HepG2 (cell line): ENCODE data around the gene BMI1. TPM values are rescaled to one million over a fixed set of nuclear protein-coding genes. Genes with fewer than 3 reads are reported as not detected.

ENCODE experiments used
- GTF2F1 ChIP-seq: fragments of 150-350 bp; IDR thresholded peaks from 2 replicates; pipeline ENCODE4 v1.6.1; 2014; ENCODE audit warnings: low read length
- KDM1A ChIP-seq: IDR thresholded peaks from 2 replicates; pipeline ENCODE4 v1.6.1; 2016; ENCODE audit warnings: missing compliant biosample characterization
- MIXL1 ChIP-seq: IDR thresholded peaks from 2 replicates; pipeline ENCODE4 v1.6.1; 2016
- PHF8 ChIP-seq: sonication (generic); formaldehyde crosslinking; IDR thresholded peaks from 2 replicates; pipeline ENCODE4 v1.5.0; 2020; ENCODE audit warnings: missing genetic modification reagents
- REXO4 ChIP-seq: sonication (generic); formaldehyde crosslinking; IDR thresholded peaks from 2 replicates; pipeline ENCODE4 v1.8.0; 2022; ENCODE audit warnings: missing genetic modification reagents, mild to moderate bottlenecking, borderline replicate concordance
- ZC3H4 ChIP-seq: sonication (generic); formaldehyde crosslinking; IDR thresholded peaks from 2 replicates; pipeline ENCODE4 v1.4.0; 2020; ENCODE audit warnings: missing genetic modification reagents, borderline replicate concordance
- ZNF484 ChIP-seq: sonication (generic); formaldehyde crosslinking; IDR thresholded peaks from 2 replicates; pipeline ENCODE4 v1.5.1; 2020; ENCODE audit warnings: mild to moderate bottlenecking, low read depth, missing genetic modification reagents, borderline replicate concordance
- ZNF550 ChIP-seq: sonication (generic); formaldehyde crosslinking; IDR thresholded peaks from 2 replicates; pipeline ENCODE4 v1.4.0; 2020; ENCODE audit warnings: mild to moderate bottlenecking, missing genetic modification reagents, borderline replicate concordance
- ZNF713 ChIP-seq: sonication (generic); formaldehyde crosslinking; IDR thresholded peaks from 2 replicates; pipeline ENCODE4 v1.4.0; 2020; ENCODE audit warnings: mild to moderate bottlenecking, missing genetic modification reagents
- polyA plus RNA-seq, 8 experiments: library from polyadenylated mRNA; depleted of rRNA in 3 of 8; stranded (reverse) in 7 of 8; unstranded in 1 of 8; fragments of >200 nt; fragmentation: Illumina TruSeq in 4 of 8; extraction: Trizol in 4 of 8; gene quantifications; 2 replicates each; pipeline versions ENCODE4 v1.2.1 to v1.2.3, GENCODE V29; 2011 to 2016; ENCODE audit warnings: low read depth in 4 of 8, missing spikeins in 1 of 8, mixed read lengths in 1 of 8; ENCODE audit not compliant: insufficient read depth in 1 of 8
- total RNA-seq, 5 experiments: library from RNA; depleted of rRNA; stranded (reverse); fragments of >200 nt; fragmentation: Illumina TruSeq; extraction: Trizol; gene quantifications; 2 replicates each; pipeline ENCODE4 v1.2.3, GENCODE V29; 2016; ENCODE audit warnings: low read depth in 1 of 5
- TF ChIP-seq, protein P1 (sequence below), 2 experiments: sonication (generic) in 1 of 2; formaldehyde crosslinking in 1 of 2; IDR thresholded peaks; 2 replicates each; pipeline versions ENCODE4 v1.5.1 to v1.6.1; 2011 to 2020; ENCODE audit warnings: borderline replicate concordance in 1 of 2, low read depth in 1 of 2, low read length in 1 of 2, mild to moderate bottlenecking in 1 of 2, missing genetic modification reagents in 1 of 2, moderate library complexity in 1 of 2
- TF ChIP-seq, protein P2 (sequence below): sonication (generic); formaldehyde crosslinking; conservative IDR thresholded peaks from 2 replicates; pipeline ENCODE4 v1.8.0; 2022; ENCODE audit warnings: low read depth, missing genetic modification reagents
- TF ChIP-seq, protein P3 (sequence below): sonication (generic); formaldehyde crosslinking; IDR thresholded peaks from 2 replicates; pipeline ENCODE4 v1.5.1; 2020; ENCODE audit warnings: mild to moderate bottlenecking, missing genetic modification reagents, borderline replicate concordance
- TF ChIP-seq, protein P4 (sequence below): sonication (generic); formaldehyde crosslinking; IDR thresholded peaks from 2 replicates; pipeline ENCODE4 v1.4.0; 2020; ENCODE audit warnings: missing genetic modification reagents
- TF ChIP-seq, protein P5 (sequence below): sonication (generic); formaldehyde crosslinking; IDR thresholded peaks from 2 replicates; pipeline ENCODE4 v1.9.0; 2021; ENCODE audit warnings: missing genetic modification reagents, borderline replicate concordance

Gene BMI1
- total and polyA plus RNA-seq, 2 of the 13 experiments (the other 11 are each of a cell fraction or from before 2014, with no cell fraction given): 30.5 to 44.0 TPM

DNA sequence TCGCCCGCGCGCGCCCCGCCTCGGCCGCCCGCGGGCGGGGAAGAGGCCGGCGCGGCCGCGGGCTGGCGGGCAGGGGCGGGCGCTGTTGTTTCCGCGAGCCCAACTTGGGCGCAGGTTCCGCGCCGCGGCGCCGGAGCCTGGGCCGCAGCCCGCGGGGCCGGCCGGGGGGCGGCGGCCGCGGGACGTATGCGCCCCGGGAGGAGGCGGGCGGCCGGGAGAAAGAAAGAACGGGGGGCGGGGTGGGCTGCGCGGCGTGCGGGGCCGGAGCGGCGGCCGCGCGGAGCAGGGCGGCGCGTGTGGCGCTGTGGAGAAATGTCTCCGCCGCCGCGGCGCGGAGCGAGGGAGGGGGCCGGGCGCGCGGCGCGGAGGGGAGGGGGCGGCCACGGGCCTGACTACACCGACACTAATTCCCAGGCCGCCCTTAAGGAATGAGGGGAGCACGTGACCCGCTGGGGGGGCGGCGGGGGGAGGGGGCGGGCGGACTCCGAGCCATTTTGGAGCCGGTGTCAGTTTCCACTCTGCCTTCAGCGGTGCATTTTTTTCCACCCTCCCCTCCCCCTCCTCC lies at the start of gene BMI1 (continued):
- TF ChIP-seq, protein P1, sequence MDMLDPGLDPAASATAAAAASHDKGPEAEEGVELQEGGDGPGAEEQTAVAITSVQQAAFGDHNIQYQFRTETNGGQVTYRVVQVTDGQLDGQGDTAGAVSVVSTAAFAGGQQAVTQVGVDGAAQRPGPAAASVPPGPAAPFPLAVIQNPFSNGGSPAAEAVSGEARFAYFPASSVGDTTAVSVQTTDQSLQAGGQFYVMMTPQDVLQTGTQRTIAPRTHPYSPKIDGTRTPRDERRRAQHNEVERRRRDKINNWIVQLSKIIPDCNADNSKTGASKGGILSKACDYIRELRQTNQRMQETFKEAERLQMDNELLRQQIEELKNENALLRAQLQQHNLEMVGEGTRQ (IDR thresholded peaks at IDR 0.05; ENCODE audit: low read depth, low read length): 0 out of 2 replicates have a peak, but pooled peaks have one; percentile 15
- TF ChIP-seq, protein P1 (CRISPR knock-in tag; IDR thresholded peaks at IDR 0.05; ENCODE audit: borderline replicate concordance): no peak
- TF ChIP-seq, protein P2, sequence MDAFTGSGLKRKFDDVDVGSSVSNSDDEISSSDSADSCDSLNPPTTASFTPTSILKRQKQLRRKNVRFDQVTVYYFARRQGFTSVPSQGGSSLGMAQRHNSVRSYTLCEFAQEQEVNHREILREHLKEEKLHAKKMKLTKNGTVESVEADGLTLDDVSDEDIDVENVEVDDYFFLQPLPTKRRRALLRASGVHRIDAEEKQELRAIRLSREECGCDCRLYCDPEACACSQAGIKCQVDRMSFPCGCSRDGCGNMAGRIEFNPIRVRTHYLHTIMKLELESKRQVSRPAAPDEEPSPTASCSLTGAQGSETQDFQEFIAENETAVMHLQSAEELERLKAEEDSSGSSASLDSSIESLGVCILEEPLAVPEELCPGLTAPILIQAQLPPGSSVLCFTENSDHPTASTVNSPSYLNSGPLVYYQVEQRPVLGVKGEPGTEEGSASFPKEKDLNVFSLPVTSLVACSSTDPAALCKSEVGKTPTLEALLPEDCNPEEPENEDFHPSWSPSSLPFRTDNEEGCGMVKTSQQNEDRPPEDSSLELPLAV (CRISPR knock-in tag): no peak
- TF ChIP-seq, protein P3, sequence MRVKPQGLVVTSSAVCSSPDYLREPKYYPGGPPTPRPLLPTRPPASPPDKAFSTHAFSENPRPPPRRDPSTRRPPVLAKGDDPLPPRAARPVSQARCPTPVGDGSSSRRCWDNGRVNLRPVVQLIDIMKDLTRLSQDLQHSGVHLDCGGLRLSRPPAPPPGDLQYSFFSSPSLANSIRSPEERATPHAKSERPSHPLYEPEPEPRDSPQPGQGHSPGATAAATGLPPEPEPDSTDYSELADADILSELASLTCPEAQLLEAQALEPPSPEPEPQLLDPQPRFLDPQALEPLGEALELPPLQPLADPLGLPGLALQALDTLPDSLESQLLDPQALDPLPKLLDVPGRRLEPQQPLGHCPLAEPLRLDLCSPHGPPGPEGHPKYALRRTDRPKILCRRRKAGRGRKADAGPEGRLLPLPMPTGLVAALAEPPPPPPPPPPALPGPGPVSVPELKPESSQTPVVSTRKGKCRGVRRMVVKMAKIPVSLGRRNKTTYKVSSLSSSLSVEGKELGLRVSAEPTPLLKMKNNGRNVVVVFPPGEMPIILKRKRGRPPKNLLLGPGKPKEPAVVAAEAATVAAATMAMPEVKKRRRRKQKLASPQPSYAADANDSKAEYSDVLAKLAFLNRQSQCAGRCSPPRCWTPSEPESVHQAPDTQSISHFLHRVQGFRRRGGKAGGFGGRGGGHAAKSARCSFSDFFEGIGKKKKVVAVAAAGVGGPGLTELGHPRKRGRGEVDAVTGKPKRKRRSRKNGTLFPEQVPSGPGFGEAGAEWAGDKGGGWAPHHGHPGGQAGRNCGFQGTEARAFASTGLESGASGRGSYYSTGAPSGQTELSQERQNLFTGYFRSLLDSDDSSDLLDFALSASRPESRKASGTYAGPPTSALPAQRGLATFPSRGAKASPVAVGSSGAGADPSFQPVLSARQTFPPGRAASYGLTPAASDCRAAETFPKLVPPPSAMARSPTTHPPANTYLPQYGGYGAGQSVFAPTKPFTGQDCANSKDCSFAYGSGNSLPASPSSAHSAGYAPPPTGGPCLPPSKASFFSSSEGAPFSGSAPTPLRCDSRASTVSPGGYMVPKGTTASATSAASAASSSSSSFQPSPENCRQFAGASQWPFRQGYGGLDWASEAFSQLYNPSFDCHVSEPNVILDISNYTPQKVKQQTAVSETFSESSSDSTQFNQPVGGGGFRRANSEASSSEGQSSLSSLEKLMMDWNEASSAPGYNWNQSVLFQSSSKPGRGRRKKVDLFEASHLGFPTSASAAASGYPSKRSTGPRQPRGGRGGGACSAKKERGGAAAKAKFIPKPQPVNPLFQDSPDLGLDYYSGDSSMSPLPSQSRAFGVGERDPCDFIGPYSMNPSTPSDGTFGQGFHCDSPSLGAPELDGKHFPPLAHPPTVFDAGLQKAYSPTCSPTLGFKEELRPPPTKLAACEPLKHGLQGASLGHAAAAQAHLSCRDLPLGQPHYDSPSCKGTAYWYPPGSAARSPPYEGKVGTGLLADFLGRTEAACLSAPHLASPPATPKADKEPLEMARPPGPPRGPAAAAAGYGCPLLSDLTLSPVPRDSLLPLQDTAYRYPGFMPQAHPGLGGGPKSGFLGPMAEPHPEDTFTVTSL: no peak
- no peak for TF ChIP-seq ZNF713 (CRISPR knock-in tag)
- TF ChIP-seq GTF2F1: no peak
- TF ChIP-seq REXO4: no peak
- TF ChIP-seq ZNF550 (CRISPR knock-in tag): no peak
- TF ChIP-seq ZNF484: no peak
- no peak for TF ChIP-seq ZC3H4 (CRISPR knock-in tag)
- TF ChIP-seq KDM1A (CRISPR knock-in tag): no peak
- TF ChIP-seq, protein P4, sequence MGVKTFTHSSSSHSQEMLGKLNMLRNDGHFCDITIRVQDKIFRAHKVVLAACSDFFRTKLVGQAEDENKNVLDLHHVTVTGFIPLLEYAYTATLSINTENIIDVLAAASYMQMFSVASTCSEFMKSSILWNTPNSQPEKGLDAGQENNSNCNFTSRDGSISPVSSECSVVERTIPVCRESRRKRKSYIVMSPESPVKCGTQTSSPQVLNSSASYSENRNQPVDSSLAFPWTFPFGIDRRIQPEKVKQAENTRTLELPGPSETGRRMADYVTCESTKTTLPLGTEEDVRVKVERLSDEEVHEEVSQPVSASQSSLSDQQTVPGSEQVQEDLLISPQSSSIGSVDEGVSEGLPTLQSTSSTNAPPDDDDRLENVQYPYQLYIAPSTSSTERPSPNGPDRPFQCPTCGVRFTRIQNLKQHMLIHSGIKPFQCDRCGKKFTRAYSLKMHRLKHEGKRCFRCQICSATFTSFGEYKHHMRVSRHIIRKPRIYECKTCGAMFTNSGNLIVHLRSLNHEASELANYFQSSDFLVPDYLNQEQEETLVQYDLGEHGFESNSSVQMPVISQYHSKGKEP: no peak
- no peak for TF ChIP-seq MIXL1
- 0 out of 2 replicates have a peak, but pooled peaks have one; percentile 0 for TF ChIP-seq PHF8 (CRISPR knock-in tag)
- TF ChIP-seq, protein P5, sequence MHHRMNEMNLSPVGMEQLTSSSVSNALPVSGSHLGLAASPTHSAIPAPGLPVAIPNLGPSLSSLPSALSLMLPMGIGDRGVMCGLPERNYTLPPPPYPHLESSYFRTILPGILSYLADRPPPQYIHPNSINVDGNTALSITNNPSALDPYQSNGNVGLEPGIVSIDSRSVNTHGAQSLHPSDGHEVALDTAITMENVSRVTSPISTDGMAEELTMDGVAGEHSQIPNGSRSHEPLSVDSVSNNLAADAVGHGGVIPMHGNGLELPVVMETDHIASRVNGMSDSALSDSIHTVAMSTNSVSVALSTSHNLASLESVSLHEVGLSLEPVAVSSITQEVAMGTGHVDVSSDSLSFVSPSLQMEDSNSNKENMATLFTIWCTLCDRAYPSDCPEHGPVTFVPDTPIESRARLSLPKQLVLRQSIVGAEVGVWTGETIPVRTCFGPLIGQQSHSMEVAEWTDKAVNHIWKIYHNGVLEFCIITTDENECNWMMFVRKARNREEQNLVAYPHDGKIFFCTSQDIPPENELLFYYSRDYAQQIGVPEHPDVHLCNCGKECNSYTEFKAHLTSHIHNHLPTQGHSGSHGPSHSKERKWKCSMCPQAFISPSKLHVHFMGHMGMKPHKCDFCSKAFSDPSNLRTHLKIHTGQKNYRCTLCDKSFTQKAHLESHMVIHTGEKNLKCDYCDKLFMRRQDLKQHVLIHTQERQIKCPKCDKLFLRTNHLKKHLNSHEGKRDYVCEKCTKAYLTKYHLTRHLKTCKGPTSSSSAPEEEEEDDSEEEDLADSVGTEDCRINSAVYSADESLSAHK (CRISPR knock-in tag): no peak
